Panc1 (cell line): Measurements from ENCODE around the gene LIPI. TPM values are rescaled to one million over a fixed set of nuclear protein-coding genes. Genes with fewer than 3 reads are reported as not detected.

Source experiments
- ATAC-seq: fragments of 200-7000 bp; cut with Tn5 transposase; 2 replicates; pipeline ENCODE4 v1.9.1; 2020; ENCODE audit warnings: mild to moderate bottlenecking, moderate library complexity
- BruUV-seq: library from RNA; stranded (reverse); fragments of 400-500 nt; replicated peaks from 2 replicates; lab custom pipeline; 2021; lab: Mats Ljungman, UMichigan
- CTCF ChIA-PET: fragments of 300-600 bp; sonication (Branson Sonifier 250); formaldehyde crosslinking; loops from one replicate; lab custom pipeline; 2022; ENCODE audit warnings: antibody characterized with exemption; lab: Charles Lee
- POLR2A ChIA-PET: fragments of 300-600 bp; sonication (Branson Sonifier 250); formaldehyde crosslinking; loops from one replicate; lab custom pipeline; 2022; ENCODE audit warnings: antibody characterized with exemption; lab: Charles Lee
- DNase-seq: peaks from one replicate; pipeline ENCODE4 v3.0.0-alpha.2; 2010; ENCODE audit warnings: low read depth, low spot score
- H3K27ac ChIP-seq: 2 replicates; pipeline ENCODE4 v1.5.1; 2011; ENCODE audit warnings: mild to moderate bottlenecking, low read length, inconsistent platforms
- H3K27me3 ChIP-seq: fragments of 200-500 bp; sonication (Bioruptor generic); 2 replicates; pipeline ENCODE4 v1.6.0; 2014; ENCODE audit warnings: low read length, inconsistent platforms; ENCODE audit not compliant: control insufficient read depth, insufficient read depth
- H3K36me3 ChIP-seq: fragments of 200-500 bp; sonication (Bioruptor generic); 2 replicates; pipeline ENCODE4 v1.5.1; 2014; ENCODE audit warnings: inconsistent platforms, mild to moderate bottlenecking, low read length, moderate library complexity; ENCODE audit not compliant: control insufficient read depth, insufficient read depth
- H3K4me1 ChIP-seq: 2 replicates; pipeline ENCODE4 v1.5.1; 2011; ENCODE audit warnings: inconsistent platforms, mild to moderate bottlenecking, low read length, moderate library complexity; ENCODE audit not compliant: control insufficient read depth, insufficient read depth
- H3K4me3 ChIP-seq, 2 experiments: 2 replicates each; pipeline ENCODE4 v1.5.1; 2011 to 2012; ENCODE audit warnings: low read depth in 2 of 2, low read length in 2 of 2, mild to moderate bottlenecking in 2 of 2, inconsistent platforms in 1 of 2, moderate library complexity in 1 of 2
- H3K9me3 ChIP-seq: fragments of 200-500 bp; sonication (Bioruptor generic); 2 replicates; pipeline ENCODE4 v1.5.1; 2014; ENCODE audit warnings: low read depth, mild to moderate bottlenecking, inconsistent platforms, low read length, moderate library complexity; ENCODE audit not compliant: control insufficient read depth, insufficient read depth
- CTCF ChIP-seq: fragments of 450-650 bp; IDR thresholded peaks from 2 replicates; pipeline ENCODE4 v1.5.1; 2017; ENCODE audit warnings: mild to moderate bottlenecking
- POLR2AphosphoS5 ChIP-seq: IDR thresholded peaks from 2 replicates; pipeline ENCODE4 v1.6.1; 2012; ENCODE audit warnings: mild to moderate bottlenecking, low read depth, low read length, moderate library complexity
- REST ChIP-seq, 2 experiments: IDR thresholded peaks; 2 replicates each; pipeline ENCODE4 v1.6.1; 2011 to 2012; ENCODE audit warnings: low read depth in 2 of 2, control low read depth in 1 of 2, low read length in 1 of 2, mild to moderate bottlenecking in 1 of 2, moderate library complexity in 1 of 2; ENCODE audit not compliant: insufficient read depth in 1 of 2
- SIN3A ChIP-seq: IDR thresholded peaks from 2 replicates; pipeline ENCODE4 v1.6.1; 2012; ENCODE audit warnings: low read depth, mild to moderate bottlenecking, low read length, moderate library complexity, borderline replicate concordance; ENCODE audit not compliant: insufficient read depth
- TCF7L2 ChIP-seq: IDR thresholded peaks from 2 replicates; pipeline ENCODE4 v1.6.1; 2011; ENCODE audit warnings: mild to moderate bottlenecking, low read depth, low read length, inconsistent platforms
- in situ Hi-C: cut with HindIII; loops from 2 replicates; pipeline ENCODE4 v1.10.0; 2016; ENCODE audit warnings: low sequenced_read_pairs, low pct_unique_long_range_greater_than_20kb
- intact Hi-C: fragments of 100-400 bp; cut with micrococcal nuclease; formaldehyde crosslinking; loops from one replicate; pipeline ENCODE4 v1.10.0; 2022; ENCODE audit not compliant: unreplicated experiment
- total RNA-seq: library from RNA; stranded (reverse); gene quantifications from one replicate; pipeline ENCODE4 v1.2.1, GENCODE V29; 2021; ENCODE audit not compliant: unreplicated experiment

LIPI gene
- total RNA-seq, 1 experiment from 2014 or later = not detected

- Histone ChIP-seq H3K27me3 (no peaks in the 10 kb centered on the region), H3K27ac (no peak overlapping the region), H3K36me3 (no peaks in the 10 kb centered on the region), H3K4me1 (no peaks in the 10 kb centered on the region), H3K9me3 (no peaks in the 10 kb centered on the region), H3K4me3 (no peak overlapping the region)
- POLR2A ChIA-PET = no interaction called here
- intact Hi-C loops (no loop called here), in situ Hi-C loops (no loop called here)
- no peak for TF ChIP-seq SIN3A
- TF ChIP-seq CTCF = no peak
- no peak for TF ChIP-seq POLR2AphosphoS5
- no peak for TF ChIP-seq REST (IDR thresholded peaks at IDR 0.05; ENCODE audit: insufficient read depth in 1 of 2, low read depth in 2 of 2, low read length in 1 of 2)
- TF ChIP-seq TCF7L2 = no peak
- CTCF ChIA-PET = no interaction called here
- ATAC-seq = peak; percentile 70; the same call in 1 of the 2 replicates
- no TSS peak for BruUV-seq
- no peak for DNase-seq
Observed at GRCh38 chr21:14076143-14076806, 134.5 kb downstream of the LIPI start.

GRCh38 chr21:14075346-14076142, 135.2 kb downstream of the LIPI start:
- TF ChIP-seq TCF7L2 (no peak), REST (IDR thresholded peaks at IDR 0.05; ENCODE audit: insufficient read depth in 1 of 2, low read depth in 2 of 2, low read length in 1 of 2) (no peak), CTCF (no peak), POLR2AphosphoS5 (no peak), SIN3A (no peak)
- Histone ChIP-seq H3K36me3 (no peaks in the 10 kb centered on the region), H3K27me3 (no peaks in the 10 kb centered on the region), H3K27ac (no peak overlapping the region), H3K9me3 (no peaks in the 10 kb centered on the region), H3K4me1 (no peaks in the 10 kb centered on the region), H3K4me3 (no peak overlapping the region)
- in situ Hi-C loops = no loop called here
- POLR2A ChIA-PET = no interaction called here
- CTCF ChIA-PET = no interaction called here
- BruUV-seq = no TSS peak
- ATAC-seq = no peak
- intact Hi-C loops = no loop called here
- DNase-seq = no peak
